ENCODE results near the gene TANC1.

DNA sequence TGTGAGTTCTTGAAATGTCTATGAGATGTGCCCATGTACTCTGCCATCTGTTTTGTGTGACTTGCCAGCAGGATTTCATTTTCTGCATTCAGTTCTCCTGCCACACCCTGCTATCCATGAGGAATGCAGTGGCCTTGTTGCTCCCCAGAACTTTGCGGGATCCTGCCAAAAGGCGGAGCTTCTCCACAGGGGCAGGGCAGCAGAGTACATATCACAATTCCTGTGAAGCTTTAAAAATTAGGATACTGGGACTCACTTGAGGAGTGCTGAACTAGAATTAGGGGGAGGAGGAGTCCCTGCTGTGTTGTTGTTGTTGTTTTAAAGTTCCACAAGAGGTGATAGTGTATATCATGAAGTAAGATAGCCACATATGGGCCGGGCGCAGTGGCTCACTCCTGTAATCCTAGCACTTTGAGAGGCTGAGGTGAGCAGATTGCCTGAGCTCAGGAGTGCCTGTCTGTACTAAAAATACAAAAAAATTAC is 76.4 kb downstream of the TANC1 start:
- TF ChIP-seq, protein P1, sequence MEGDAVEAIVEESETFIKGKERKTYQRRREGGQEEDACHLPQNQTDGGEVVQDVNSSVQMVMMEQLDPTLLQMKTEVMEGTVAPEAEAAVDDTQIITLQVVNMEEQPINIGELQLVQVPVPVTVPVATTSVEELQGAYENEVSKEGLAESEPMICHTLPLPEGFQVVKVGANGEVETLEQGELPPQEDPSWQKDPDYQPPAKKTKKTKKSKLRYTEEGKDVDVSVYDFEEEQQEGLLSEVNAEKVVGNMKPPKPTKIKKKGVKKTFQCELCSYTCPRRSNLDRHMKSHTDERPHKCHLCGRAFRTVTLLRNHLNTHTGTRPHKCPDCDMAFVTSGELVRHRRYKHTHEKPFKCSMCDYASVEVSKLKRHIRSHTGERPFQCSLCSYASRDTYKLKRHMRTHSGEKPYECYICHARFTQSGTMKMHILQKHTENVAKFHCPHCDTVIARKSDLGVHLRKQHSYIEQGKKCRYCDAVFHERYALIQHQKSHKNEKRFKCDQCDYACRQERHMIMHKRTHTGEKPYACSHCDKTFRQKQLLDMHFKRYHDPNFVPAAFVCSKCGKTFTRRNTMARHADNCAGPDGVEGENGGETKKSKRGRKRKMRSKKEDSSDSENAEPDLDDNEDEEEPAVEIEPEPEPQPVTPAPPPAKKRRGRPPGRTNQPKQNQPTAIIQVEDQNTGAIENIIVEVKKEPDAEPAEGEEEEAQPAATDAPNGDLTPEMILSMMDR (conservative IDR thresholded peaks at IDR 0.05; ENCODE audit: low read length), result no peak
- no peak for TF ChIP-seq EZH2phosphoT487 (IDR thresholded peaks at IDR 0.05; ENCODE audit: borderline replicate concordance)
